GM18858 (cell line): Measurements from ENCODE around the gene TDRD10.

ENCODE experiments used
- ATAC-seq: cut with Tn5 transposase; IDR thresholded peaks from one replicate; pipeline ENCODE4 v1.9.1; 2021; ENCODE audit not compliant: unreplicated experiment

TDRD10 gene

GRCh38 chr1:154552036-154552435 is 50.0 kb downstream of the TDRD10 start:
- ATAC-seq = no peak

- no peak for ATAC-seq
Observed at GRCh38 chr1:154553056-154554030, 51.3 kb downstream of the TDRD10 start.

- no peak for ATAC-seq
Observed at GRCh38 chr1:154556422-154556821, 54.4 kb downstream of the TDRD10 start.

GRCh38 chr1:154557248-154557938 is 55.4 kb downstream of the TDRD10 start:
- no peak for ATAC-seq

GRCh38 chr1:154557939-154558719 is 56.1 kb downstream of the TDRD10 start, which contains the start of gene UBE2Q1:
TSS of gene UBE2Q1 (minus strand) at chr1:154558662. CDS start at chr1:154558553, 109 bp downstream.
- ATAC-seq = no peak

- ATAC-seq = peak; percentile 80
Observed at GRCh38 chr1:154558720-154559465, 56.9 kb downstream of the TDRD10 start.

GRCh38 chr1:154559466-154560044 is 57.5 kb downstream of the TDRD10 start:
- peak; percentile 30 for ATAC-seq

GRCh38 chr1:154565876-154566275 is 63.9 kb downstream of the TDRD10 start:
- no peak for ATAC-seq

- no peak for ATAC-seq
Observed at GRCh38 chr1:154567386-154568156, 65.6 kb downstream of the TDRD10 start, which contains the start of gene CHRNB2. TSS of gene CHRNB2 (plus strand) at chr1:154567778. CDS start at chr1:154568045, 267 bp downstream.

- ATAC-seq = no peak
Observed at GRCh38 chr1:154568157-154568815, 66.3 kb downstream of the TDRD10 start.

- no peak for ATAC-seq
Observed at GRCh38 chr1:154571244-154571963, 69.4 kb downstream of the TDRD10 start.

GRCh38 chr1:154571964-154572288 is 69.9 kb downstream of the TDRD10 start:
- ATAC-seq = no peak

GRCh38 chr1:154572468-154573167 is 70.6 kb downstream of the TDRD10 start:
- no peak for ATAC-seq

GRCh38 chr1:154573168-154573510 is 71.1 kb downstream of the TDRD10 start:
- ATAC-seq = no peak

- ATAC-seq = no peak
Observed at GRCh38 chr1:154574716-154575115, 72.7 kb downstream of the TDRD10 start.

GRCh38 chr1:154575147-154575927 is 73.3 kb downstream of the TDRD10 start:
- ATAC-seq = no peak
